HG02678 (cell line): ENCODE results near the gene GPR146.
A peak's percentile ranks its signal among the peaks of the same experiment; 100 is the strongest.

Experiments used
- ATAC-seq: cut with Tn5 transposase; IDR thresholded peaks from one replicate; pipeline ENCODE4 v1.9.1; 2021; ENCODE audit warnings: mild to moderate bottlenecking, moderate library complexity; ENCODE audit not compliant: unreplicated experiment

The GPR146 gene

GRCh38 chr7:1103789-1104515, 59.6 kb downstream of the GPR146 start:
- no peak for ATAC-seq

GRCh38 chr7:1104516-1105179, 60.3 kb downstream of the GPR146 start:
- ATAC-seq, result no peak

- peak; percentile 62 for ATAC-seq
Observed at GRCh38 chr7:1105189-1105588, 60.8 kb downstream of the GPR146 start.

GRCh38 chr7:1106063-1106792, 61.9 kb downstream of the GPR146 start:
- ATAC-seq, result no peak

- ATAC-seq, result no peak
Observed at GRCh38 chr7:1106793-1107421, 62.6 kb downstream of the GPR146 start.

- no peak for ATAC-seq
Observed at GRCh38 chr7:1108264-1108920, 64.0 kb downstream of the GPR146 start.
